K562 (cell line): Measurements from ENCODE around the gene PCMTD2. TPM values are rescaled to one million over a fixed set of nuclear protein-coding genes. Genes with fewer than 3 reads are reported as not detected.

ENCODE experiments used
- BRF2 ChIP-seq: IDR thresholded peaks from 3 replicates; pipeline ENCODE4 v1.6.1; 2011; ENCODE audit warnings: borderline replicate concordance, mild to moderate bottlenecking; ENCODE audit not compliant: insufficient read length, insufficient read depth
- CBX1 ChIP-seq: sonication (generic); IDR thresholded peaks from 2 replicates; pipeline ENCODE4 v1.6.1; 2016; ENCODE audit warnings: antibody characterized with exemption, low read depth, mild to moderate bottlenecking
- CHD2 ChIP-seq: IDR thresholded peaks from 2 replicates; pipeline ENCODE4 v1.6.1; 2011; ENCODE audit warnings: low read depth, low read length
- CTCF ChIP-seq, 3 experiments: IDR thresholded peaks in 2 of 3; conservative IDR thresholded peaks in 1 of 3; 2 replicates each; pipeline ENCODE4 v1.5.1; 2011 to 2012; ENCODE audit warnings: low read length in 3 of 3, mild to moderate bottlenecking in 3 of 3, control low read depth in 2 of 3, improper control_type of control experiment in 1 of 3, inconsistent platforms in 1 of 3, low read depth in 1 of 3, mixed read lengths in 1 of 3, moderate library complexity in 1 of 3; ENCODE audit not compliant: insufficient read depth in 2 of 3
- CXXC5 ChIP-seq: fragments of 250-450 bp; sonication (Bioruptor Pico); IDR thresholded peaks from 2 replicates; pipeline ENCODE4 v1.8.0; 2022; ENCODE audit warnings: inconsistent platforms, mild to moderate bottlenecking, moderate library complexity
- ETS1 ChIP-seq: conservative IDR thresholded peaks from 2 replicates; pipeline ENCODE4 v1.6.1; 2011; ENCODE audit warnings: low read depth, mild to moderate bottlenecking, low read length; ENCODE audit not compliant: control insufficient read depth
- FOXA3 ChIP-seq, 2 experiments: fragments of 450-650 bp in 1 of 2; sonication (generic) in 1 of 2; formaldehyde crosslinking; IDR thresholded peaks in 1 of 2; conservative IDR thresholded peaks in 1 of 2; 2 replicates each; pipeline versions ENCODE4 v1.4.0 to v1.8.0; 2020 to 2022; ENCODE audit warnings: mild to moderate bottlenecking in 2 of 2, missing genetic modification reagents in 1 of 2
- JUND ChIP-seq, 2 experiments: IDR thresholded peaks; 2 replicates in 1 of 2; 3 replicates in 1 of 2; pipeline ENCODE4 v1.6.1; 2011; ENCODE audit warnings: borderline replicate concordance in 2 of 2, low read depth in 2 of 2, low read length in 2 of 2, improper control_type of control experiment in 1 of 2, missing biosample characterization in 1 of 2, missing genetic modification characterization in 1 of 2, missing genetic modification reagents in 1 of 2
- RAD21 ChIP-seq, 2 experiments: fragments of 250-450 bp in 1 of 2; fragments of 450-650 bp in 1 of 2; sonication (Bioruptor Pico) in 1 of 2; formaldehyde crosslinking in 1 of 2; IDR thresholded peaks in 1 of 2; conservative IDR thresholded peaks in 1 of 2; 2 replicates each; pipeline versions ENCODE4 v1.4.0 to v1.8.0; 2020 to 2022; ENCODE audit warnings: mild to moderate bottlenecking in 2 of 2, moderate library complexity in 1 of 2
- RCOR1 ChIP-seq, 2 experiments: IDR thresholded peaks; 2 replicates each; pipeline ENCODE4 v1.6.1; 2012; ENCODE audit warnings: low read depth in 2 of 2, low read length in 2 of 2, borderline replicate concordance in 1 of 2, improper control_type of control experiment in 1 of 2
- SMAD4 ChIP-seq: fragments of 250-450 bp; sonication (Bioruptor Pico); conservative IDR thresholded peaks from 2 replicates; pipeline ENCODE4 v1.8.0; 2021; ENCODE audit warnings: inconsistent platforms, mild to moderate bottlenecking, moderate library complexity
- TRIM24 ChIP-seq, 2 experiments: fragments of 450-650 bp; IDR thresholded peaks; 2 replicates each; pipeline ENCODE4 v1.6.1; 2016
- ZBTB7A ChIP-seq: IDR thresholded peaks from 2 replicates; pipeline ENCODE4 v1.6.1; 2011; ENCODE audit warnings: low read depth, mild to moderate bottlenecking, low read length, moderate library complexity, borderline replicate concordance; ENCODE audit not compliant: control insufficient read depth
- ZNF76 ChIP-seq: fragments of 250-450 bp; sonication (Bioruptor Pico); IDR thresholded peaks from 2 replicates; pipeline ENCODE4 v1.4.0; 2020; ENCODE audit warnings: mild to moderate bottlenecking, moderate library complexity, borderline replicate concordance
- polyA plus RNA-seq, 8 experiments: library from polyadenylated mRNA; depleted of rRNA in 4 of 8; stranded (reverse) in 5 of 8; unstranded in 3 of 8; fragments of >200 nt; fragmentation: Nextera tagmentation in 2 of 8; fragmentation: Illumina TruSeq in 1 of 8; extraction: Ambion mirVana in 2 of 8; extraction: Trizol in 1 of 8; gene quantifications; 2 replicates each; pipeline versions ENCODE4 v1.2.1 to v1.2.3, GENCODE V29; 2011 to 2014; ENCODE audit warnings: inconsistent platforms in 1 of 8, missing spikeins in 1 of 8
- total RNA-seq, 7 experiments: library from RNA; depleted of rRNA in 6 of 7; stranded (reverse); fragments of >200 nt in 6 of 7; fragmentation: Illumina TruSeq in 2 of 7; extraction: Trizol in 2 of 7; gene quantifications; 2 replicates each; pipeline versions ENCODE4 v1.2.1 to v1.2.3, GENCODE V29; 2011 to 2021; ENCODE audit warnings: low replicate concordance in 1 of 7
- TF ChIP-seq, protein P1 (sequence below): sonication (generic); formaldehyde crosslinking; IDR thresholded peaks from 2 replicates; pipeline ENCODE4 v1.9.0; 2022; ENCODE audit warnings: mild to moderate bottlenecking, missing genetic modification reagents
- TF ChIP-seq, protein P2 (sequence below), 2 experiments: fragments of 450-650 bp in 1 of 2; sonication (generic) in 1 of 2; formaldehyde crosslinking in 1 of 2; IDR thresholded peaks in 1 of 2; conservative IDR thresholded peaks in 1 of 2; 2 replicates each; pipeline versions ENCODE4 v1.6.1 to v1.8.1; 2016 to 2023; ENCODE audit warnings: mild to moderate bottlenecking in 2 of 2, moderate library complexity in 2 of 2, inconsistent platforms in 1 of 2, missing genetic modification reagents in 1 of 2
- TF ChIP-seq, protein P3 (sequence below): sonication (generic); formaldehyde crosslinking; IDR thresholded peaks from 2 replicates; pipeline ENCODE4 v1.8.0; 2022; ENCODE audit warnings: missing genetic modification reagents, mild to moderate bottlenecking, moderate library complexity, borderline replicate concordance

PCMTD2 gene
- total and polyA plus RNA-seq, 9 of the 15 experiments (the other 6 are each of a cell fraction or from before 2014, with no cell fraction given), result 11.3 to 49.3 (median 28.4) TPM

DNA sequence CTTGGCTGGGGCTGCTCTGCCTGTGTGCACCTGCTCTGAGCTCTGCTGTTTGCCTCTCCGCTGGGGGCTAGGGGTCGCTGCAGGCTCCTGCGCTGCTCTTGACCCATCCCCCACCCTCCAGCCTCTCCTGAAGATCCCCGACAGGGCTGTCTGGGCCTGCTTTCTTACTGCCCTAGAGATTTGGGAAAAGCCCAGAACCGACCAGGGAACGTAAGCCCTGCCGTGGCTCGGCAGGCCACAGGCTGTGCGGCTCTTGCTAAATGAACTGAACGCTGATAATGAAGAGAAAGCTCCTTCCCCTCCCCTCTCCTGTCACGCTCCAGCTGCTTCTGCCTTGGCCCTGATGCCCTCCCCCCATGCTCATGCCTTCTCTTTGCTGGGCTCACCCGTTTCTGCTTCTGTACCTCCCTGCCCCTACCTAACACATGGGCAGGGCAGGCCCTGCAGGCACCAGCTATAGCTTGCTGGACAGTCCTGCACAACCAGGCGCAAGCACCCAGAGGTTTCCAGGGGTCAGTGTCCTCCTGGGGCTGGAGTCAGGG lies 32.0 kb upstream of the PCMTD2 start (continued):
- TF ChIP-seq FOXA3 (CRISPR knock-in tag; conservative IDR thresholded peaks at IDR 0.05 in 1 of 2, IDR thresholded peaks at IDR 0.05 in 1 of 2), result 0 out of 4 replicates have a peak, but pooled peaks of 1 of the 2 experiments have one; percentile 53
- peak in 1 of 2 experiments; percentile 54; a peak in 1 of 4 replicates for TF ChIP-seq RCOR1 (IDR thresholded peaks at IDR 0.05; ENCODE audit: borderline replicate concordance in 1 of 2, low read depth in 2 of 2, low read length in 2 of 2)
- no peak for TF ChIP-seq ZNF76
- TF ChIP-seq, protein P1, sequence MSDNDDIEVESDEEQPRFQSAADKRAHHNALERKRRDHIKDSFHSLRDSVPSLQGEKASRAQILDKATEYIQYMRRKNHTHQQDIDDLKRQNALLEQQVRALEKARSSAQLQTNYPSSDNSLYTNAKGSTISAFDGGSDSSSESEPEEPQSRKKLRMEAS (CRISPR knock-in tag), result peak; percentile 57; the same call in 1 of the 2 replicates
- TF ChIP-seq JUND (IDR thresholded peaks at IDR 0.05; ENCODE audit: borderline replicate concordance, low read depth, low read length), result 0 out of 2 replicates have a peak, but pooled peaks have one; percentile 38
- no peak for TF ChIP-seq JUND (tag; IDR thresholded peaks at IDR 0.05; ENCODE audit: borderline replicate concordance, low read depth, low read length)
- no peak for TF ChIP-seq CBX1
- peak in 1 of 2 experiments; percentile 56; a peak in 2 of 4 replicates for TF ChIP-seq RAD21 (CRISPR knock-in tag; conservative IDR thresholded peaks at IDR 0.05 in 1 of 2, IDR thresholded peaks at IDR 0.05 in 1 of 2)
- 0 out of 4 replicates have a peak, but pooled peaks of 1 of the 2 experiments have one; percentile 16 for TF ChIP-seq TRIM24 (IDR thresholded peaks at IDR 0.05)
- TF ChIP-seq CHD2, result peak; percentile 62
- TF ChIP-seq, protein P2, sequence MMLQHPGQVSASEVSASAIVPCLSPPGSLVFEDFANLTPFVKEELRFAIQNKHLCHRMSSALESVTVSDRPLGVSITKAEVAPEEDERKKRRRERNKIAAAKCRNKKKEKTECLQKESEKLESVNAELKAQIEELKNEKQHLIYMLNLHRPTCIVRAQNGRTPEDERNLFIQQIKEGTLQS (IDR thresholded peaks at IDR 0.05), result no peak
- TF ChIP-seq, protein P2 (CRISPR knock-in tag; conservative IDR thresholded peaks at IDR 0.05), result no peak
- TF ChIP-seq, protein P3, sequence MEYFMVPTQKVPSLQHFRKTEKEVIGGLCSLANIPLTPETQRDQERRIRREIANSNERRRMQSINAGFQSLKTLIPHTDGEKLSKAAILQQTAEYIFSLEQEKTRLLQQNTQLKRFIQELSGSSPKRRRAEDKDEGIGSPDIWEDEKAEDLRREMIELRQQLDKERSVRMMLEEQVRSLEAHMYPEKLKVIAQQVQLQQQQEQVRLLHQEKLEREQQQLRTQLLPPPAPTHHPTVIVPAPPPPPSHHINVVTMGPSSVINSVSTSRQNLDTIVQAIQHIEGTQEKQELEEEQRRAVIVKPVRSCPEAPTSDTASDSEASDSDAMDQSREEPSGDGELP, result 0 out of 2 replicates have a peak, but pooled peaks have one; percentile 48
- TF ChIP-seq ZBTB7A, result peak; percentile 76; the same call in 1 of the 2 replicates
- no peak for TF ChIP-seq BRF2
- TF ChIP-seq ETS1, result 0 out of 2 replicates have a peak, but pooled peaks have one; percentile 39
- TF ChIP-seq CXXC5 (CRISPR knock-in tag), result peak; percentile 41; the same call in 1 of the 2 replicates
- TF ChIP-seq CTCF (IDR thresholded peaks at IDR 0.05 in 2 of 3, conservative IDR thresholded peaks at IDR 0.05 in 1 of 3; ENCODE audit: insufficient read depth in 2 of 3, low read depth in 1 of 3, low read length in 3 of 3), result peak; percentile 73 to 90 (median 79)
- TF ChIP-seq SMAD4, result 0 out of 2 replicates have a peak, but pooled peaks have one; percentile 32
